GM12878 (cell line): Measurements from ENCODE around the gene GPR62. TPM values are rescaled to one million over a fixed set of nuclear protein-coding genes. Genes with fewer than 3 reads are reported as not detected.

Source experiments
- ATAC-seq: fragments of 200-7000 bp; cut with Tn5 transposase; 3 replicates; pipeline ENCODE4 v1.9.1; 2020; ENCODE audit warnings: mild to moderate bottlenecking, moderate library complexity
- BruUV-seq: library from RNA; stranded (reverse); fragments of 400-500 nt; replicated peaks from 2 replicates; lab custom pipeline; 2021; lab: Mats Ljungman, UMichigan
- CTCF ChIA-PET: fragments of 300-600 bp; sonication (Branson Sonifier 250); formaldehyde crosslinking; extraction: SDS; loops from one replicate; lab custom pipeline; 2021; ENCODE audit warnings: inconsistent platforms; lab: Yijun Ruan, JAX
- POLR2A ChIA-PET: fragments of 350-600 bp; formaldehyde crosslinking; extraction: SDS; loops from one replicate; lab custom pipeline; 2021; ENCODE audit warnings: inconsistent platforms; lab: Charles Lee
- RAD21 ChIA-PET: fragments of 300-600 bp; sonication (Branson Sonifier 250); formaldehyde crosslinking; loops from one replicate; lab custom pipeline; 2023; ENCODE audit warnings: antibody characterized with exemption; ENCODE audit not compliant: unreplicated experiment; lab: Charles Lee
- SMC1A ChIA-PET: fragments of 300-600 bp; sonication (Branson Sonifier 250); formaldehyde crosslinking; loops from one replicate; lab custom pipeline; 2023; ENCODE audit not compliant: unreplicated experiment, uncharacterized antibody; lab: Charles Lee
- DNase-seq: peaks from one replicate; pipeline ENCODE4 v3.0.0-alpha.2; 2011; ENCODE audit warnings: low read depth, low spot score
- FAIRE-seq: peaks from 3 replicates; lab custom pipeline; 2011; peaks lifted over from hg19 to GRCh38; lab: Jason Lieb, UNC
- H2AFZ ChIP-seq: 2 replicates; pipeline ENCODE4 v1.6.0; 2011; ENCODE audit warnings: low read depth, low read length, control low read depth; ENCODE audit not compliant: control insufficient read depth
- H3K27ac ChIP-seq: 2 replicates; pipeline ENCODE4 v1.5.1; 2011; ENCODE audit warnings: control low read depth; ENCODE audit not compliant: control insufficient read depth, insufficient read depth
- H3K27me3 ChIP-seq, 2 experiments: replicated peaks in 1 of 2; 2 replicates each; pipeline versions ENCODE4 v1.6.0 to v1.6.1; 2011; ENCODE audit warnings: low read length in 1 of 2; ENCODE audit not compliant: control insufficient read depth in 2 of 2, insufficient read depth in 2 of 2
- H3K36me3 ChIP-seq, 2 experiments: 2 replicates each; pipeline ENCODE4 v1.5.1; 2011; ENCODE audit warnings: low read length in 1 of 2; ENCODE audit not compliant: control insufficient read depth in 2 of 2, insufficient read depth in 2 of 2
- H3K4me1 ChIP-seq: 2 replicates; pipeline ENCODE4 v1.6.1; 2011; ENCODE audit warnings: mild to moderate bottlenecking, low read length, moderate library complexity, mixed read lengths; ENCODE audit not compliant: control insufficient read depth, insufficient read depth
- H3K4me2 ChIP-seq: 2 replicates; pipeline ENCODE4 v1.6.0; 2011; ENCODE audit warnings: control low read depth; ENCODE audit not compliant: control insufficient read depth, insufficient read depth
- H3K4me3 ChIP-seq: fragments of 200-600 bp; sonication (generic); 2 replicates; pipeline ENCODE4 v1.5.1; 2016
- H3K79me2 ChIP-seq: 2 replicates; pipeline ENCODE4 v1.6.0; 2011; ENCODE audit warnings: low read length; ENCODE audit not compliant: control insufficient read depth, insufficient read depth
- H3K9ac ChIP-seq: 2 replicates; pipeline ENCODE4 v1.8.0; 2011; ENCODE audit warnings: low read length, control low read depth, mixed read lengths; ENCODE audit not compliant: control insufficient read depth, insufficient read depth
- H3K9me3 ChIP-seq: replicated peaks from 3 replicates; pipeline ENCODE4 v1.5.1; 2011; ENCODE audit warnings: mild to moderate bottlenecking, low read length; ENCODE audit not compliant: control insufficient read depth, insufficient read depth
- H4K20me1 ChIP-seq: 2 replicates; pipeline ENCODE4 v1.6.0; 2011; ENCODE audit not compliant: control insufficient read depth, insufficient read depth
- ASH2L ChIP-seq: fragments of 300-600, 200-600 bp; sonication (generic); IDR thresholded peaks from 2 replicates; pipeline ENCODE4 v1.6.1; 2017; ENCODE audit warnings: low read depth, mild to moderate bottlenecking, borderline replicate concordance
- LARP7 ChIP-seq: fragments of 450-650 bp; IDR thresholded peaks from 2 replicates; pipeline ENCODE4 v1.6.1; 2017; ENCODE audit warnings: mild to moderate bottlenecking
- MEF2A ChIP-seq: IDR thresholded peaks from 2 replicates; pipeline ENCODE4 v1.6.1; 2011; ENCODE audit warnings: low read depth, mild to moderate bottlenecking, low read length, moderate library complexity; ENCODE audit not compliant: insufficient read depth
- MLLT1 ChIP-seq: fragments of 450-650 bp; IDR thresholded peaks from 2 replicates; pipeline ENCODE4 v1.6.1; 2016; ENCODE audit warnings: mild to moderate bottlenecking
- RFX5 ChIP-seq: IDR thresholded peaks from 2 replicates; pipeline ENCODE4 v1.6.1; 2011; ENCODE audit warnings: low read depth, low read length, improper control_type of control experiment
- SKIL ChIP-seq: fragments of 450-650 bp; IDR thresholded peaks from 2 replicates; pipeline ENCODE4 v1.6.1; 2017; ENCODE audit warnings: mild to moderate bottlenecking, low read depth, inconsistent platforms; ENCODE audit not compliant: poor library complexity, severe bottlenecking
- SUZ12 ChIP-seq: fragments of 200-600 bp; sonication (generic); IDR thresholded peaks from one replicate; pipeline ENCODE4 v1.6.1; 2018; ENCODE audit warnings: antibody characterized with exemption, mild to moderate bottlenecking; ENCODE audit not compliant: unreplicated experiment
- ZSCAN29 ChIP-seq: fragments of 450-650 bp; IDR thresholded peaks from 2 replicates; pipeline ENCODE4 v1.6.1; 2017; ENCODE audit warnings: mild to moderate bottlenecking, moderate library complexity
- WGBS: methylation state at CpG from one replicate; pipeline ENCODE4 v1.1.6; 2016; ENCODE audit warnings: low lambda C conversion rate; ENCODE audit not compliant: insufficient replicate concordance, insufficient coverage; ENCODE audit errors: missing lambda C conversion rate; 5-methylcytosine and 5-hydroxymethylcytosine counted together
- in situ Hi-C: fragments of 300-500 bp; cut with MboI; formaldehyde crosslinking; loops from 9 replicates; pipeline ENCODE4 v1.14.3; 2018; ENCODE audit warnings: mixed read lengths
- intact Hi-C: fragments of 100-400 bp; cut with micrococcal nuclease; formaldehyde crosslinking; loops from one replicate; pipeline ENCODE4 v1.14.2; 2022; ENCODE audit not compliant: unreplicated experiment
- polyA plus RNA-seq, 11 experiments: library from polyadenylated mRNA; depleted of rRNA in 4 of 11; unstranded in 6 of 11; stranded (reverse) in 5 of 11; fragments of >200 nt; fragmentation: Nextera tagmentation in 4 of 11; fragmentation: Illumina TruSeq in 1 of 11; extraction: Ambion mirVana in 4 of 11; extraction: Trizol in 1 of 11; gene quantifications; 1 replicate in 1 of 11; 2 replicates in 10 of 11; pipeline versions ENCODE4 v1.2.1 to v1.2.3, GENCODE V29; 2011 to 2016; ENCODE audit warnings: inconsistent platforms in 2 of 11, missing spikeins in 2 of 11, low read depth in 1 of 11
- total RNA-seq, 4 experiments: library from RNA; depleted of rRNA in 3 of 4; stranded (reverse); fragments of >200 nt in 3 of 4; fragmentation: Illumina TruSeq in 1 of 4; extraction: Trizol in 1 of 4; gene quantifications; 2 replicates each; pipeline versions ENCODE4 v1.2.1 to v1.2.3, GENCODE V29; 2013 to 2021

The GPR62 gene
- total and polyA plus RNA-seq, 10 of the 15 experiments (the other 5 are each of a cell fraction or from before 2014, with no cell fraction given): not detected

DNA sequence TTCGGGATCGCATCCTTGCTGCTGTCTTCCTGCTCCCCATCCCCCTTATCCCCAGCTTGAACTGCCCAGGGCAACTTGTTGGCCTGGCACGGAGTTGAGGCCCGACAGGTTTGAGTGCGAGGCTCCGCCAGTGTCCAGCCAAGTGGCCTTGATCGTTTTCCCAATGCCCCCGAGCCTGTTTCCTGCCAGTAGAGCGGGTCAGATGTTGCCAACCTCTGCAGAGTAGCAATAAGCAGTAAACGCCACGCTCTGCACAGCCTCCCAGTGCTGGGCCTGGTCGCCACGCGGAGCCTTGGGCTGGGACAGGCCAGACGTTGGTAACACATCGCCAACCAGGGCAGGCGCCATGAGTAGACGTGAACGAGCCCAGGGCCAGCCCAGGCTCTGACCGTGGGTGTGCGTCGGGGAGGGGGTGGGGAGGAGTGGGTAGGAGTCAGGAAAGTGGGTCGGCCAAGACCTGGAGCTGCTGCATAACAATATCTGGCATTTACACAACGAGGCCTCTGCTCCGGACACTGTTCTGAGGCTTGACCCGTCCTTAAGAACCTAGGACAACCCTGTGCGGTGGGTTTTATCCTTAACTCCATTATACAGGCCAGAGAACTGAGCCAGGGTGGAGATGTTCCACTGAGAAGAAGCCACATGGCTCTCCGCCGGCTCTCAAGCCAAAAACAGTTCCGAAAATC lies 19.2 kb downstream of the GPR62 start:
- peak overlapping the region; percentile 76 for H3K4me2 ChIP-seq
- peaks cover 5% of the 10 kb centered on the region; the same call in 1 of the 2 replicates for H3K79me2 ChIP-seq
- no TSS peak for BruUV-seq
- ChIA-PET RAD21 (interaction anchor here (0.8 to 2.6 kb wide), 4 partner anchors 9 to 33 kb away, joined by 3 to 34 read pairs (median 14); partner anchors contain the start of genes ACY1, PARP3 and RRP9), CTCF (interaction anchor here (1.0 to 5.3 kb wide), 18 partner anchors 9 to 288 kb away, joined by 3 to 79 read pairs (median 5); partner anchors contain the start of genes ACY1, PARP3, RPL29 and RRP9), SMC1A (interaction anchor here (0.9 to 5.2 kb wide), 5 partner anchors 9 to 78 kb away, joined by 3 to 33 read pairs (median 5); partner anchors contain the start of genes ACY1, PARP3 and RRP9), POLR2A (interaction anchor here (1.2 to 2.7 kb wide), 3 partner anchors 9 to 82 kb away, joined by 4 to 28 read pairs (median 24); partner anchors contain the start of genes ACY1, DUSP7, PARP3 and RRP9)
- no peaks in the 10 kb centered on the region for H4K20me1 ChIP-seq
- H3K27ac ChIP-seq: peak overlapping the region; percentile 91
- peak overlapping the region; percentile 96 for H2AFZ ChIP-seq
- ATAC-seq (peak; percentile 37), FAIRE-seq (no peak)
- H3K9ac ChIP-seq: peak overlapping the region; percentile 90
- WGBS: 16% methylated on average over 30 of the region's 30 CpGs
- no peaks in the 10 kb centered on the region for H3K36me3 ChIP-seq
- no peaks in the 10 kb centered on the region for H3K27me3 ChIP-seq
- TF ChIP-seq MEF2A (0 out of 2 replicates have a peak, but pooled peaks have one; percentile 5), SUZ12 (no peak), LARP7 (0 out of 2 replicates have a peak, but pooled peaks have one; percentile 5), RFX5 (no peak), ZSCAN29 (no peak), SKIL (no peak), MLLT1 (peak; percentile 39; the same call in 1 of the 2 replicates), ASH2L (no peak)
- TF ChIP-seq, all 136 proteins: peak for 3
- H3K9me3 ChIP-seq: no peaks in the 10 kb centered on the region
- in situ Hi-C loops (no loop called here), intact Hi-C loops (loop anchor here (1.0 kb wide), 1 partner anchor 32 kb away; the partner anchor contains the start of gene PARP3)
- H3K4me1 ChIP-seq: peaks cover 15% of the 10 kb centered on the region
- H3K4me3 ChIP-seq: peak overlapping the region; percentile 84
- DNase-seq: no peak
